OCI-LY1 (cell line): ENCODE data around the gene MARK3.

Experiments
- H2AFZ ChIP-seq: fragments of 200-600 bp; sonication (generic), shearing (Covaris generic); 2 replicates; pipeline ENCODE4 v1.6.0; 2014; ENCODE audit warnings: antibody characterized with exemption, mild to moderate bottlenecking, low read length
- H3F3A ChIP-seq: fragments of 200-600 bp; sonication (generic), shearing (Covaris generic); 2 replicates; pipeline ENCODE4 v1.6.0; 2014; ENCODE audit warnings: mild to moderate bottlenecking, antibody characterized with exemption, low read length, moderate library complexity; ENCODE audit not compliant: insufficient read depth
- H3K27ac ChIP-seq: fragments of 200-600 bp; sonication (generic); 2 replicates; pipeline ENCODE4 v1.5.1; 2014; ENCODE audit warnings: low read length, mixed run types, mild to moderate bottlenecking, low read depth; ENCODE audit not compliant: poor library complexity, severe bottlenecking
- H3K27me3 ChIP-seq: fragments of 200-600 bp; sonication (generic); 2 replicates; pipeline ENCODE4 v1.6.0; 2014; ENCODE audit warnings: antibody characterized with exemption, mild to moderate bottlenecking, low read length, moderate library complexity; ENCODE audit not compliant: insufficient read depth
- H3K36me3 ChIP-seq: fragments of 200-600 bp; sonication (generic); 2 replicates; pipeline ENCODE4 v1.6.1; 2014; ENCODE audit warnings: mild to moderate bottlenecking, antibody characterized with exemption, low read length, moderate library complexity, mixed read lengths; ENCODE audit not compliant: insufficient read depth
- H3K4me1 ChIP-seq: fragments of 200-600 bp; sonication (generic); 2 replicates; pipeline ENCODE4 v1.5.1; 2014; ENCODE audit warnings: mild to moderate bottlenecking, low read length, moderate library complexity; ENCODE audit not compliant: insufficient read depth, severe bottlenecking
- H3K4me2 ChIP-seq: fragments of 200-600 bp; sonication (generic), shearing (Covaris generic); 2 replicates; pipeline ENCODE4 v1.6.1; 2014; ENCODE audit warnings: low read length
- H3K4me3 ChIP-seq: fragments of 200-600 bp; sonication (generic); 2 replicates; pipeline ENCODE4 v1.5.1; 2014; ENCODE audit warnings: low read length, low read depth, mild to moderate bottlenecking, mixed read lengths; ENCODE audit not compliant: poor library complexity, severe bottlenecking
- H3K79me2 ChIP-seq: fragments of 200-600 bp; shearing (Covaris generic); 2 replicates; pipeline ENCODE4 v1.6.1; 2016; ENCODE audit warnings: mixed run types, low read length, mixed read lengths; ENCODE audit not compliant: insufficient read depth
- H3K9ac ChIP-seq: fragments of 200-600 bp; sonication (generic), shearing (Covaris generic); 2 replicates; pipeline ENCODE4 v1.6.1; 2014; ENCODE audit warnings: mild to moderate bottlenecking, low read length, mixed read lengths
- H3K9me2 ChIP-seq: fragments of 200-600 bp; sonication (generic), shearing (Covaris generic); 2 replicates; pipeline ENCODE4 v1.6.1; 2014; ENCODE audit warnings: low read depth, mild to moderate bottlenecking, low read length, mixed read lengths
- H3K9me3 ChIP-seq: fragments of 200-600 bp; shearing (Covaris generic); 2 replicates; pipeline ENCODE4 v1.6.1; 2014; ENCODE audit warnings: low read length, mixed read lengths
- H4K20me1 ChIP-seq: fragments of 200-600 bp; sonication (generic), shearing (Covaris generic); 2 replicates; pipeline ENCODE4 v1.6.0; 2016; ENCODE audit warnings: mild to moderate bottlenecking, low read length; ENCODE audit not compliant: insufficient read depth
- CTCF ChIP-seq: fragments of 200-600 bp; sonication (generic), shearing (Covaris generic); IDR thresholded peaks from 2 replicates; pipeline ENCODE4 v1.5.1; 2017; ENCODE audit warnings: mild to moderate bottlenecking, antibody characterized with exemption, low read length, moderate library complexity, mixed read lengths
- EZH2 ChIP-seq: fragments of 200-600 bp; sonication (generic), shearing (Covaris generic); IDR thresholded peaks from 2 replicates; pipeline ENCODE4 v1.8.0; 2017; ENCODE audit warnings: borderline replicate concordance, mixed run types, mild to moderate bottlenecking, antibody characterized with exemption, low read length, moderate library complexity, mixed read lengths

Gene MARK3

GRCh38 chr14:103456167-103456835, 71.1 kb downstream of the MARK3 start:
- Histone ChIP-seq H3K9ac (no peak overlapping the region), H3K27me3 (no peaks in the 10 kb centered on the region), H3K36me3 (peaks cover 52% of the 10 kb centered on the region), H3K4me1 (no peaks in the 10 kb centered on the region), H3K4me2 (no peak overlapping the region), H3K9me3 (no peaks in the 10 kb centered on the region), H4K20me1 (no peaks in the 10 kb centered on the region), H3K79me2 (no peaks in the 10 kb centered on the region), H3K9me2 (no peaks in the 10 kb centered on the region), H2AFZ (no peak overlapping the region), H3K4me3 (no peak overlapping the region), H3F3A (no peaks in the 10 kb centered on the region), H3K27ac (no peak overlapping the region)
- no peak for TF ChIP-seq CTCF
- no peak for TF ChIP-seq EZH2

- no peak overlapping the region for H3K4me2 ChIP-seq
- H3K27ac ChIP-seq: no peak overlapping the region
- H3K79me2 ChIP-seq: no peaks in the 10 kb centered on the region
- no peaks in the 10 kb centered on the region for H3K27me3 ChIP-seq
- no peak overlapping the region for H2AFZ ChIP-seq
- H3K9me2 ChIP-seq: no peaks in the 10 kb centered on the region
- no peaks in the 10 kb centered on the region for H3K9me3 ChIP-seq
- no peaks in the 10 kb centered on the region for H3K4me1 ChIP-seq
- H3F3A ChIP-seq: no peaks in the 10 kb centered on the region
- H3K4me3 ChIP-seq: no peak overlapping the region
- peaks cover 66% of the 10 kb centered on the region for H3K36me3 ChIP-seq
- H4K20me1 ChIP-seq: no peaks in the 10 kb centered on the region
- no peak overlapping the region for H3K9ac ChIP-seq
- TF ChIP-seq CTCF: no peak
These were observed 75.2 kb downstream of the MARK3 start for GRCh38 chr14:103460415-103460814.

GRCh38 chr14:103463149-103463548, 77.9 kb downstream of the MARK3 start:
- Histone ChIP-seq H3K27me3 (no peaks in the 10 kb centered on the region), H3K36me3 (peaks cover 66% of the 10 kb centered on the region), H3K4me2 (no peak overlapping the region), H3K9me3 (no peaks in the 10 kb centered on the region), H3F3A (no peaks in the 10 kb centered on the region), H3K9me2 (no peaks in the 10 kb centered on the region), H3K79me2 (no peaks in the 10 kb centered on the region), H3K4me3 (no peak overlapping the region), H4K20me1 (no peaks in the 10 kb centered on the region), H3K4me1 (no peaks in the 10 kb centered on the region), H3K27ac (no peak overlapping the region), H3K9ac (no peak overlapping the region), H2AFZ (no peak overlapping the region)
- no peak for TF ChIP-seq EZH2
- no peak for TF ChIP-seq CTCF
